SK-N-SH (cell line): ENCODE data around the gene PRKCQ. TPM values are rescaled to one million over a fixed set of nuclear protein-coding genes. Genes with fewer than 3 reads are reported as not detected.

Source experiments
- CTCF ChIA-PET: fragments of 300-600, 350-600 bp; formaldehyde crosslinking; extraction: SDS; loops from one replicate; lab custom pipeline; 2021; lab: Yijun Ruan, JAX
- POLR2A ChIA-PET: fragments of 350-600 bp; sonication (Branson Sonifier 250); formaldehyde crosslinking; extraction: SDS; loops from one replicate; lab custom pipeline; 2020; ENCODE audit warnings: antibody characterized with exemption, inconsistent platforms; lab: Yijun Ruan, JAX
- DNase-seq: peaks from one replicate; pipeline ENCODE4 v3.0.0; 2012
- H2AFZ ChIP-seq: fragments of 200-600 bp; sonication (generic); 2 replicates; pipeline ENCODE4 v1.8.1; 2016; ENCODE audit warnings: antibody characterized with exemption, mild to moderate bottlenecking, low read depth
- H3F3A ChIP-seq: fragments of 200-600 bp; sonication (generic); replicated peaks from 2 replicates; pipeline ENCODE3; 2016; ENCODE audit warnings: antibody characterized with exemption, mild to moderate bottlenecking; ENCODE audit not compliant: insufficient read depth
- H3K27ac ChIP-seq, 2 experiments: fragments of 200-500 bp in 1 of 2; fragments of 200-600 bp in 1 of 2; sonication (Bioruptor generic) in 1 of 2; sonication (generic), shearing (Covaris generic) in 1 of 2; 2 replicates each; pipeline versions ENCODE4 v1.5.1 to v1.6.1; 2014 to 2016; ENCODE audit warnings: low read depth in 2 of 2, inconsistent platforms in 1 of 2, low read length in 1 of 2, mild to moderate bottlenecking in 1 of 2, mixed read lengths in 1 of 2
- H3K27me3 ChIP-seq: fragments of 200-600 bp; sonication (generic), shearing (Covaris generic); 2 replicates; pipeline ENCODE4 v1.6.1; 2016; ENCODE audit warnings: mixed run types; ENCODE audit not compliant: insufficient read depth
- H3K36me3 ChIP-seq, 2 experiments: fragments of 200-500 bp in 1 of 2; fragments of 200-600 bp in 1 of 2; sonication (Bioruptor generic) in 1 of 2; sonication (generic) in 1 of 2; replicated peaks in 1 of 2; 2 replicates each; pipeline versions ENCODE3 to v1.5.1; 2014 to 2016; ENCODE audit warnings: low read length in 1 of 2, mild to moderate bottlenecking in 1 of 2; ENCODE audit not compliant: insufficient read depth in 2 of 2, control insufficient read depth in 1 of 2
- H3K4me1 ChIP-seq, 2 experiments: fragments of 200-500 bp in 1 of 2; fragments of 200-600 bp in 1 of 2; sonication (Bioruptor generic) in 1 of 2; sonication (generic), shearing (Covaris generic) in 1 of 2; 2 replicates each; pipeline versions ENCODE4 v1.5.1 to v1.6.1; 2014 to 2016; ENCODE audit warnings: low read depth in 1 of 2, low read length in 1 of 2, mixed run types in 1 of 2; ENCODE audit not compliant: insufficient read depth in 2 of 2, control insufficient read depth in 1 of 2
- H3K4me2 ChIP-seq: fragments of 200-600 bp; sonication (generic), shearing (Covaris generic); 2 replicates; pipeline ENCODE4 v1.6.1; 2017; ENCODE audit warnings: mixed run types
- H3K4me3 ChIP-seq, 2 experiments: fragments of 200-500 bp in 1 of 2; fragments of 200-600 bp in 1 of 2; sonication (Bioruptor generic) in 1 of 2; sonication (generic), shearing (Covaris generic) in 1 of 2; 2 replicates each; pipeline versions ENCODE4 v1.5.1 to v1.8.1; 2014 to 2016; ENCODE audit warnings: low read depth in 2 of 2, inconsistent platforms in 1 of 2, low read length in 1 of 2, mild to moderate bottlenecking in 1 of 2, mixed read lengths in 1 of 2, moderate library complexity in 1 of 2
- H3K79me2 ChIP-seq: fragments of 200-600 bp; sonication (generic); 2 replicates; pipeline ENCODE4 v1.8.1; 2017; ENCODE audit warnings: mild to moderate bottlenecking; ENCODE audit not compliant: insufficient read depth
- H3K9ac ChIP-seq: fragments of 200-600 bp; sonication (generic); 2 replicates; pipeline ENCODE4 v1.6.1; 2017; ENCODE audit warnings: mixed run types
- H3K9me2 ChIP-seq: fragments of 200-600 bp; sonication (generic); 2 replicates; pipeline ENCODE4 v1.6.1; 2017; ENCODE audit warnings: mixed run types
- H3K9me3 ChIP-seq: fragments of 200-600 bp; sonication (generic); 2 replicates; pipeline ENCODE4 v1.6.1; 2017; ENCODE audit warnings: mixed run types, mild to moderate bottlenecking, moderate library complexity
- H4K20me1 ChIP-seq: fragments of 200-600 bp; sonication (generic); 2 replicates; pipeline ENCODE4 v1.6.1; 2017; ENCODE audit warnings: mild to moderate bottlenecking, mixed run types; ENCODE audit not compliant: insufficient read depth
- CHD2 ChIP-seq: fragments of 150-350 bp; IDR thresholded peaks from 2 replicates; pipeline ENCODE4 v1.6.1; 2018; ENCODE audit warnings: low read length; ENCODE audit not compliant: partially characterized antibody
- CTCF ChIP-seq: fragments of 200-600 bp; sonication (generic); IDR thresholded peaks from 2 replicates; pipeline ENCODE4 v1.6.1; 2017; ENCODE audit warnings: antibody characterized with exemption, mild to moderate bottlenecking, moderate library complexity
- FOSL2 ChIP-seq: IDR thresholded peaks from 2 replicates; pipeline ENCODE4 v1.4.0; 2012; ENCODE audit warnings: low read depth, mild to moderate bottlenecking, moderate library complexity, borderline replicate concordance
- FOXJ3 ChIP-seq: sonication (generic); formaldehyde crosslinking; IDR thresholded peaks from 2 replicates; pipeline ENCODE4 v1.5.1; 2020; ENCODE audit warnings: mild to moderate bottlenecking, missing genetic modification reagents
- FOXM1 ChIP-seq: IDR thresholded peaks from 2 replicates; pipeline ENCODE4 v1.4.0; 2012; ENCODE audit warnings: low read depth, mild to moderate bottlenecking
- GABPA ChIP-seq: IDR thresholded peaks from 2 replicates; pipeline ENCODE4 v1.4.0; 2012; ENCODE audit warnings: low read depth, mild to moderate bottlenecking
- JUND ChIP-seq: IDR thresholded peaks from 2 replicates; pipeline ENCODE4 v1.4.0; 2012
- MAX ChIP-seq: IDR thresholded peaks from 2 replicates; pipeline ENCODE4 v1.4.0; 2012; ENCODE audit warnings: low read depth
- MXI1 ChIP-seq: IDR thresholded peaks from 2 replicates; pipeline ENCODE4 v1.6.1; 2012; ENCODE audit warnings: mild to moderate bottlenecking, low read depth, low read length, improper control_type of control experiment
- NRF1 ChIP-seq: IDR thresholded peaks from 2 replicates; pipeline ENCODE4 v1.6.1; 2012; ENCODE audit warnings: low read depth, mild to moderate bottlenecking, low read length
- PBX3 ChIP-seq: IDR thresholded peaks from 2 replicates; pipeline ENCODE4; 2012
- TAF1 ChIP-seq: IDR thresholded peaks from 2 replicates; pipeline ENCODE4 v1.6.1; 2012; ENCODE audit warnings: low read depth, mild to moderate bottlenecking, low read length, moderate library complexity, borderline replicate concordance
- TEAD4 ChIP-seq: IDR thresholded peaks from 2 replicates; pipeline ENCODE4 v1.4.0; 2012; ENCODE audit warnings: mild to moderate bottlenecking, borderline replicate concordance; ENCODE audit not compliant: insufficient read depth
- WGBS: methylation state at CpG from one replicate; pipeline ENCODE4 v1.1.6; 2017; ENCODE audit warnings: low lambda C conversion rate; 5-methylcytosine and 5-hydroxymethylcytosine counted together
- polyA plus RNA-seq, 3 experiments: library from polyadenylated mRNA; depleted of rRNA; stranded (reverse); fragments of >200 nt; gene quantifications; 2 replicates each; pipeline ENCODE4 v1.2.3, GENCODE V29; 2012

The PRKCQ gene
- polyA plus RNA-seq, 1 of the 3 experiments (the other 2 are of a cell fraction), result 0.18 TPM

- no peak overlapping the region for H2AFZ ChIP-seq
- no peaks in the 10 kb centered on the region for H3K79me2 ChIP-seq
- H3K9me2 ChIP-seq, result no peaks in the 10 kb centered on the region
- no peaks in the 10 kb centered on the region for H3K36me3 ChIP-seq
- H4K20me1 ChIP-seq, result no peaks in the 10 kb centered on the region
- H3K27ac ChIP-seq, result no peak overlapping the region
- H3K9ac ChIP-seq, result no peak overlapping the region
- no peaks in the 10 kb centered on the region; the same call in none of the 2 replicates for H3K27me3 ChIP-seq
- H3K4me1 ChIP-seq, result no peaks in the 10 kb centered on the region
- ChIA-PET CTCF (no interaction called here), POLR2A (no interaction called here)
- no peak for DNase-seq
- no peaks in the 10 kb centered on the region for H3K9me3 ChIP-seq
- H3F3A ChIP-seq, result no peaks in the 10 kb centered on the region
- no peak overlapping the region for H3K4me2 ChIP-seq
- whole genome bisulfite sequencing, result 46% methylated on average over 6 of the region's 6 CpGs
- no peak for TF ChIP-seq FOSL2
- no peak overlapping the region for H3K4me3 ChIP-seq
Observed at GRCh38 chr10:6511347-6511746, 68.7 kb downstream of the PRKCQ start.

GRCh38 chr10:6507311-6507710 is 72.8 kb downstream of the PRKCQ start:
- WGBS, result 46% methylated on average over 5 of the region's 5 CpGs
- no peaks in the 10 kb centered on the region for H3F3A ChIP-seq
- ChIA-PET POLR2A (no interaction called here), CTCF (no interaction called here)
- H3K4me1 ChIP-seq, result no peaks in the 10 kb centered on the region
- no peaks in the 10 kb centered on the region for H3K79me2 ChIP-seq
- TF ChIP-seq GABPA (no peak), MXI1 (no peak), FOXJ3 (no peak), FOSL2 (no peak), PBX3 (no peak), TEAD4 (no peak), CHD2 (no peak), NRF1 (no peak), TAF1 (no peak), JUND (no peak), CTCF (no peak), MAX (no peak), FOXM1 (no peak)
- no peaks in the 10 kb centered on the region for H3K36me3 ChIP-seq
- H3K27me3 ChIP-seq, result no peaks in the 10 kb centered on the region; the same call in none of the 2 replicates
- no peak overlapping the region for H3K4me3 ChIP-seq
- no peak overlapping the region for H3K9ac ChIP-seq
- no peak overlapping the region for H3K27ac ChIP-seq
- no peaks in the 10 kb centered on the region for H4K20me1 ChIP-seq
- H3K9me2 ChIP-seq, result no peaks in the 10 kb centered on the region
- H2AFZ ChIP-seq, result no peak overlapping the region
- no peak overlapping the region for H3K4me2 ChIP-seq
- no peaks in the 10 kb centered on the region for H3K9me3 ChIP-seq
- DNase-seq, result no peak
